Activated T-cell treated with anti-CD3 and anti-CD28 coated beads, Interleukin-2, amount 50 U/mL, for 72 hours (primary cell): Measurements from ENCODE around the gene BBC3. TPM values are rescaled to one million over a fixed set of nuclear protein-coding genes. Genes with fewer than 3 reads are reported as not detected.

Source experiments
- ATAC-seq, 2 donors: fragments of 150-1000 bp; cut with Tn5 transposase; replicated peaks in 1 of 2; 2 replicates each; pipeline ENCODE4 v1.10.0; 2021; ENCODE audit warnings: moderate library complexity in 2 of 2, mild to moderate bottlenecking in 1 of 2
- DNase-seq, 2 donors: peaks; one replicate each; pipeline ENCODE4 v3.0.0; 2021 to 2022; ENCODE audit warnings: mixed read lengths in 1 of 2
- H3K27ac Mint-ChIP-seq: one replicate; pipeline ENCODE4 v1.8.0; 2022; ENCODE audit warnings: mild to moderate bottlenecking, moderate library complexity, mixed read lengths
- H3K27me3 Mint-ChIP-seq: one replicate; pipeline ENCODE4 v1.8.0; 2022; ENCODE audit warnings: low read depth, mixed read lengths
- H3K36me3 Mint-ChIP-seq, 2 donors: one replicate each; pipeline ENCODE4 v1.8.0; 2022; ENCODE audit warnings: mixed read lengths in 2 of 2, mild to moderate bottlenecking in 1 of 2; ENCODE audit not compliant: insufficient read depth in 2 of 2
- H3K4me1 Mint-ChIP-seq: one replicate; pipeline ENCODE4 v1.8.0; 2022; ENCODE audit warnings: low read depth, mixed read lengths
- H3K4me3 Mint-ChIP-seq, 2 donors: one replicate each; pipeline ENCODE4 v1.8.0; 2022; ENCODE audit warnings: mild to moderate bottlenecking in 2 of 2, mixed read lengths in 2 of 2, moderate library complexity in 2 of 2
- H3K9me3 Mint-ChIP-seq, 2 donors: one replicate each; pipeline ENCODE4 v1.8.0; 2022; ENCODE audit warnings: mixed read lengths in 2 of 2
- total RNA-seq, 2 donors: library from RNA; stranded (reverse); gene quantifications; one replicate each; pipeline ENCODE4 v1.2.3, GENCODE V29; 2022

BBC3 gene
- total RNA-seq, 2 donors from 2014 or later = 41.4 to 59.2 TPM

DNA sequence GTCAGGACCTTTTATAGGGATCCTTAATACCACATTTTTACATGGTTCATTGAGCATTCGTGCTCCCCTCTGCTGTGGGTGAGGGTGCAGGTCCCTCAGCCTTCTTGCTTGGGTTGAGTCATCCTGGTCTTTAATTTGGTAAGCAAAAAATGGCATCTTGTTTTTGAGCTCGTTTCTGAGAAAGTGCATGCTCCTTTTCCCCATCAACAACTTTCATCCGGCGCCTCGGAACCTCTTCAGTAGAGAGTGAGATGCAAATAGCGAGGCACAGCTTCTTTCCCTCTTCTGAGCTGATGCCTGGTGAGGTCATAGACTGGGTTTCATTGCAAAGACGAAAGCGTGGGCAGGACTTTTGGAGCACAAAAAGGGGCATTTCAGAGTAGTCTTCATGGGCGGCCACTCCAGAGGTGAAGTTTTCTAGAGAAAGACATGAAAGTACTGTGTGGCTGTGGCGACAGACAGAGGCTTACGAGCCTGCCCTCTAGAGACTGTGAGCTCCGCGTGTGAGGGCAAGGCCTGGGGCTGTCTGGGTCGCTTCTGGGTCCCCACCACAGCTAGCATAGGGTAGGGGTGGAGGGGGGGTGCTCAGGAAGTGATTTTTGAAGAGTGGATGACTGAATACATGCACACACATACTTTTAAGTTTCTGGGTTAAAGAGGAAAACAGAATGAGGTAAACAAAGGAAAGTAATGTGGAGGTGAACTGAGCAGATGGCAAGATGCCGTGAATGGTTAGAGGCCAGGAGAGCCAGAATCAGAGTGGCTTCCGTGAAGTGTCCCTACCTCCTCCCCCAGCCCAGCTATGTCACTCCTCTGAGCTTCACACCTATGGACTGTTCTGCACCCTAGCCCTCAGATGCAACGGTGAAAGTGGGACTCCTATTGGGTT is 44.3 kb downstream of the BBC3 start:
- Mint-ChIP-seq H3K27me3 (no peaks in the 10 kb centered on the region), H3K4me3 (peak overlapping the region; percentile 74 to 77), H3K36me3 (peaks cover 30 to 48% of the 10 kb centered on the region in 2 donors), H3K27ac (peak overlapping the region; percentile 61), H3K9me3 (no peaks in the 10 kb centered on the region), H3K4me1 (peaks cover 98% of the 10 kb centered on the region)
- peak; percentile 79 to 80 for ATAC-seq
- peak; percentile 85 to 94 for DNase-seq

DNA sequence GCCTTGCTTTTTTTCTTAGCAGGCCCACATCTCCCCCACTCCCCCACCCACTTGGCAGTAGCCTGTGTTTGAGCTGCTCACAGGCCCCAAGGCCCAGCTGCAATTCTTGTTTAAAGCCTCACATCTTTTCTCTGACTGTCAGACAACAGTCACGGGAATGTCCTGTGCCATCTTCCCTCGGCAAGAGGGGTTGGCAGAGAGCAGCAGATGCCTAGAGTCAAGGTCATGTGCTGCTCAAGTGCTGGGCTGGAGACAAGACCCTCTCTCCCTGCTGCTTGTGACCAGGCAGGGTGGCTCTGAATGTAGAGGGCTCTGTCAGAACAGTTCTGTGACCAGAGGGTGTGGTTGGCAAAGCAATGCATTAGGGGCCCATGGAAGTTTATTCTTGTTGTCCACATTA is 47.4 kb downstream of the BBC3 start:
- peak overlapping the region; percentile 19 to 36 for H3K4me3 Mint-ChIP-seq
- H3K9me3 Mint-ChIP-seq = no peaks in the 10 kb centered on the region
- no peak for DNase-seq
- ATAC-seq = no peak
- peaks cover 92% of the 10 kb centered on the region for H3K4me1 Mint-ChIP-seq
- no peaks in the 10 kb centered on the region for H3K27me3 Mint-ChIP-seq
- peak overlapping the region; percentile 78 for H3K27ac Mint-ChIP-seq
- peaks cover 25 to 44% of the 10 kb centered on the region in 2 donors for H3K36me3 Mint-ChIP-seq

DNA sequence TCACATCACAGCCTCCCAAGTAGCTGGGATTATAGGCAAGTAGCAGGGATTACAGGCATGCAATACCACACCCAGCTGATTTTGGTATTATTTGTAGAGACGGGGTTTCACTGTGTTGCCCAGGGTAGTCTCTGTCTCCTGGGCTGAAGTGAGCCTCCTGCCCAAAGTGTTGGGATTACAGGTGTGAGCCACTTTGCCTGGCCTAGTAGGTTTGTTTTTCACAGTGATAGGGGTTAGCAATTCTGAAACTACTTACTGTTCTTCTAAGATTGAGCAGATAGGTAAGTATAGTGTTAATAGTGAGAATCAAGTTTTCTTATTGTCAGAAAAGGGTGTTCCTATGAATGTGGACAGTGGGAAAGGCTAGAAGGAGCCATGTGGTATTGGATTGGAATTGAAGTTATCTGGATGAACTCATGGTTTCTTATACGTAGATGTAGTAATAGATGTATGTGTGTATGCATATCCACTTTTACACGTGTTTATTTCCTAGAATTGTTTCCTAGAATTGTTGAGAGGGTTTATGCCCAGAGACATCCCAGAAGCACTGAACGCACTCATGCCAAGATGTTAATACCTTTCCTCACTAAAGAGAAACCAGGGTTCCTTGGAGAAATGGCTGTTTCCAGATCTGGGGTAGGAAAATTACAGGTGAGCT is 51.2 kb downstream of the BBC3 start:
- ATAC-seq (peak; percentile 49 to 56), DNase-seq (peak in 1 of 2 donors; percentile 51)
- Mint-ChIP-seq H3K4me1 (peaks cover 93% of the 10 kb centered on the region), H3K27ac (peak overlapping the region; percentile 95), H3K27me3 (no peaks in the 10 kb centered on the region), H3K9me3 (no peaks in the 10 kb centered on the region), H3K4me3 (peak overlapping the region; percentile 65 to 82), H3K36me3 (peaks cover 25 to 55% of the 10 kb centered on the region in 2 donors)

- ATAC-seq = peak; percentile 82
- Mint-ChIP-seq H3K27ac (peak overlapping the region; percentile 88), H3K36me3 (peaks cover 23 to 55% of the 10 kb centered on the region in 2 donors), H3K9me3 (no peaks in the 10 kb centered on the region), H3K27me3 (no peaks in the 10 kb centered on the region), H3K4me3 (peak overlapping the region; percentile 54 to 73), H3K4me1 (peaks cover 71% of the 10 kb centered on the region)
- peak; percentile 51 to 54 for DNase-seq
Observed at GRCh38 chr19:47176627-47177090, 54.3 kb downstream of the BBC3 start.

- no peaks in the 10 kb centered on the region for H3K9me3 Mint-ChIP-seq
- H3K4me3 Mint-ChIP-seq = peak overlapping the region; percentile 54 to 73
- H3K27ac Mint-ChIP-seq = peak overlapping the region; percentile 88
- DNase-seq (no peak), ATAC-seq (no peak)
- peaks cover 23 to 55% of the 10 kb centered on the region in 2 donors for H3K36me3 Mint-ChIP-seq
- no peaks in the 10 kb centered on the region for H3K27me3 Mint-ChIP-seq
- H3K4me1 Mint-ChIP-seq = peaks cover 71% of the 10 kb centered on the region
Observed at GRCh38 chr19:47176071-47176626, 54.9 kb downstream of the BBC3 start.

GRCh38 chr19:47172666-47173455 is 58.1 kb downstream of the BBC3 start:
- DNase-seq = no peak
- Mint-ChIP-seq H3K27me3 (no peaks in the 10 kb centered on the region), H3K36me3 (peaks cover 15 to 43% of the 10 kb centered on the region in 2 donors), H3K4me1 (peaks cover 50% of the 10 kb centered on the region), H3K27ac (no peak overlapping the region), H3K9me3 (no peaks in the 10 kb centered on the region), H3K4me3 (no peak overlapping the region)
- ATAC-seq = no peak

Other genes with a start within 250 kb of the BBC3 start
- 1 to 10 TPM in 1 of 2 donors, under 1 TPM in 1; 0.55 to 1.1 TPM for gene NPAS1, start 211.4 kb downstream of the BBC3 start, total RNA-seq
- 10 to 100 TPM; 30.8 TPM for gene TMEM160, start 182.6 kb downstream of the BBC3 start, total RNA-seq
- gene ZC3H4, start 117.4 kb downstream of the BBC3 start, total RNA-seq = 10 to 100 TPM; 76.0 to 84.0 TPM
- gene SAE1, start 100.4 kb downstream of the BBC3 start, total RNA-seq = 100 to 1,000 TPM; 232 to 254 TPM
- gene CCDC9, start 25.3 kb upstream of the BBC3 start, total RNA-seq = 10 to 100 TPM; 51.6 to 51.7 TPM
- gene INAFM1, start 43.7 kb upstream of the BBC3 start, total RNA-seq = 10 to 100 TPM; 19.7 to 21.4 TPM
- gene C5AR1, start 78.7 kb upstream of the BBC3 start, total RNA-seq = 1 to 10 TPM; 1.8 to 3.0 TPM
- gene C5AR2, start 101.0 kb upstream of the BBC3 start, total RNA-seq = not detected
- gene DHX34, start 118.1 kb upstream of the BBC3 start, total RNA-seq = 10 to 100 TPM in 1 of 2 donors, 1 to 10 TPM in 1; 9.4 to 11.8 TPM
- gene MEIS3, start 188.3 kb upstream of the BBC3 start, total RNA-seq = under 1 TPM; 0.23 to 0.26 TPM
- gene SLC8A2, start 240.7 kb upstream of the BBC3 start, total RNA-seq = under 1 TPM; 0.17 to 0.97 TPM